Measurements from ENCODE around the gene DCN. TPM values are rescaled to one million over a fixed set of nuclear protein-coding genes. Genes with fewer than 3 reads are reported as not detected.

Gene DCN
- polyA plus RNA-seq, 1 experiment, result 4,723 TPM

DNA sequence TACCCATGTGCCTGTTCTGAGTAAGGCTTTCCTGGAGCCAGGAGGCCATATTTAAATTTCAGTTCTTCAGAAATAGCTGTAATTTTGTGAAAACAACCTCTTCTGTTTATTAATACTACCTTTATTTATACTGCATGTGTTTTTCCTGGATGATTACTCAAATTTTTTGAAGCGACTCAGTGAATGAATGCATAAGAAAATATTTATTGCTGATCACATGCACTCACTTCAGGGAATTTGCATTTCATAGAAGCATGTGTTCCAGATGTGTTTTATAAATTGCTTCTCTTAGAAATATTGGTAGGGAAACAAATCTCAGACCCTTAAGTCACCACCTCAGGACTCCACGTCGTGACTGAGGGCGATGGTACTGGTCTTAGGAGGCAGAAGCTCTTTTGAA lies 21.8 kb upstream of the DCN start:
- ChIA-PET CTCF (no interaction called here), POLR2A (no interaction called here)
- TF ChIP-seq, protein P1, sequence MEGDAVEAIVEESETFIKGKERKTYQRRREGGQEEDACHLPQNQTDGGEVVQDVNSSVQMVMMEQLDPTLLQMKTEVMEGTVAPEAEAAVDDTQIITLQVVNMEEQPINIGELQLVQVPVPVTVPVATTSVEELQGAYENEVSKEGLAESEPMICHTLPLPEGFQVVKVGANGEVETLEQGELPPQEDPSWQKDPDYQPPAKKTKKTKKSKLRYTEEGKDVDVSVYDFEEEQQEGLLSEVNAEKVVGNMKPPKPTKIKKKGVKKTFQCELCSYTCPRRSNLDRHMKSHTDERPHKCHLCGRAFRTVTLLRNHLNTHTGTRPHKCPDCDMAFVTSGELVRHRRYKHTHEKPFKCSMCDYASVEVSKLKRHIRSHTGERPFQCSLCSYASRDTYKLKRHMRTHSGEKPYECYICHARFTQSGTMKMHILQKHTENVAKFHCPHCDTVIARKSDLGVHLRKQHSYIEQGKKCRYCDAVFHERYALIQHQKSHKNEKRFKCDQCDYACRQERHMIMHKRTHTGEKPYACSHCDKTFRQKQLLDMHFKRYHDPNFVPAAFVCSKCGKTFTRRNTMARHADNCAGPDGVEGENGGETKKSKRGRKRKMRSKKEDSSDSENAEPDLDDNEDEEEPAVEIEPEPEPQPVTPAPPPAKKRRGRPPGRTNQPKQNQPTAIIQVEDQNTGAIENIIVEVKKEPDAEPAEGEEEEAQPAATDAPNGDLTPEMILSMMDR (IDR thresholded peaks at IDR 0.05; ENCODE audit: low read depth, low read length), result no peak
- Histone ChIP-seq H3K9me3 (ENCODE audit: control insufficient read depth, insufficient read depth, low read length) (no peaks in the 10 kb centered on the region), H3K27me3 (ENCODE audit: control insufficient read depth, insufficient read depth, low read length) (no peaks in the 10 kb centered on the region), H3K27ac (ENCODE audit: low read depth, low read length) (no peak overlapping the region), H3K4me3 (ENCODE audit: low read depth, low read length) (no peak overlapping the region)
- DNase-seq (ENCODE audit: low read depth, low spot score), result no peak

DNA sequence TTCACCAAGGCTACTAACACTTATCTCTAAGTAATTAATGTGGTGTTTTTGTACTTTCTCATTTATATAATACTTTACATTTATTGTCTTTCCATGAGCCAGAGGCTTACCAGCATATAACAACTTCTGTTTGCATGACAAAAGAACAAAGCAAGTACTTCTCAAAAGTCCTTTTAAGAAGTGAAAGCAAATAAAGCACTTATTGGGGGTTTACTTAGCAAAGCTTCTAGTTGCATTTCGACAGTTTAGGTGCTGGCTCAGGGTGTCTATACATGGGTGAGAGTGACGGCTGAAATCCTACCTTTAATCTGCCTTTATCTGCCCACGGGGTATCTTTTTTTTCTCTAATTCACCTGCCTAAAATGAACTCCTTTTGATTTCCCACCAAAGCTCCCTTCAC lies 21.0 kb upstream of the DCN start:
- no peaks in the 10 kb centered on the region for H3K9me3 ChIP-seq (ENCODE audit: control insufficient read depth, insufficient read depth, low read length)
- H3K4me3 ChIP-seq (ENCODE audit: low read depth, low read length), result no peak overlapping the region
- no peaks in the 10 kb centered on the region for H3K27me3 ChIP-seq (ENCODE audit: control insufficient read depth, insufficient read depth, low read length)
- ChIA-PET CTCF (no interaction called here), POLR2A (no interaction called here)
- TF ChIP-seq, protein P1 (IDR thresholded peaks at IDR 0.05; ENCODE audit: low read depth, low read length), result no peak
- DNase-seq (ENCODE audit: low read depth, low spot score), result no peak
- H3K27ac ChIP-seq (ENCODE audit: low read depth, low read length), result no peak overlapping the region

DNA sequence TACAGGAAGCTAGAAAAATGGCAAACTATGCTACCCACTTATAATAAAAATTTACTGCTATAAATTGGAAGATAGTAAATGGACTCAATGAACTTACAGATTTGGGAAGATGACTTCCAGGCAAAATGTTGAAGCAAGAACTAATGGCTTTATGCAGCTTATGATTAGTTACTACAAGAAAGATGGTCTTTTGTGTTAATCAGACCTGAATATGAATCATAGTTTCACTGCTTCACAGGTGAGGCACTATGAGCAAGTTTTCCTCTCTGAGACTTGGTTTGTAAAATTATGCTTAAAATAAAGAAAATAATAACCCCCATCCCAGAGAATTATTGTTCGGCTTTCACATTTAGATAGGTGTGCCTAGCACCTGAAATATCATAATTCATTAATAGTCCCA lies 19.8 kb upstream of the DCN start:
- Histone ChIP-seq H3K9me3 (ENCODE audit: control insufficient read depth, insufficient read depth, low read length) (no peaks in the 10 kb centered on the region), H3K4me3 (ENCODE audit: low read depth, low read length) (no peak overlapping the region), H3K27ac (ENCODE audit: low read depth, low read length) (no peak overlapping the region), H3K27me3 (ENCODE audit: control insufficient read depth, insufficient read depth, low read length) (no peaks in the 10 kb centered on the region)
- TF ChIP-seq, protein P1 (IDR thresholded peaks at IDR 0.05; ENCODE audit: low read depth, low read length), result no peak
- ChIA-PET POLR2A (no interaction called here), CTCF (no interaction called here)
- no peak for DNase-seq (ENCODE audit: low read depth, low spot score)

DNA sequence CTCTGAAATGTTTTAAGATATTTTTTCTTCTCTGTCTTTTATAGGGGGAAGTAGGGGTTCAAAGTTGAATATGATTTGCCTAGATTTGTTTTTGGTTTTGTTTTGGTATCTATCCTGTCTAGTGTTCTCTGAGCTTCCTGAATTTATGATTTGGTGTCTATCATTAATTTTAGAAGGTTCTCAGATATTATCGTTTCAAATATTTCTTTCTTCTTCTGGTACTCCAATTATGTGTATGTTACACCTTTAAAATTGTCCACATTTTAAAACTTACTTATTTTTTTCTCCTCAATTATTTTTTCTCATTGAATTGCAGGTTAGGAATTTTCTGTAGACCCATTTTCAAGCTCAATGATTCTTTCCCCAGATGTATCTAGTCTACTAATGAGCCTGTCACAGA lies 13.8 kb upstream of the DCN start:
- Histone ChIP-seq H3K4me3 (ENCODE audit: low read depth, low read length) (no peak overlapping the region), H3K27me3 (ENCODE audit: control insufficient read depth, insufficient read depth, low read length) (no peaks in the 10 kb centered on the region), H3K9me3 (ENCODE audit: control insufficient read depth, insufficient read depth, low read length) (peaks cover 4% of the 10 kb centered on the region; the same call in 1 of the 2 replicates), H3K27ac (ENCODE audit: low read depth, low read length) (no peak overlapping the region)
- TF ChIP-seq, protein P1 (IDR thresholded peaks at IDR 0.05; ENCODE audit: low read depth, low read length), result no peak
- CTCF ChIA-PET, result no interaction called here
- no peak for DNase-seq (ENCODE audit: low read depth, low spot score)
- POLR2A ChIA-PET, result no interaction called here

DNA sequence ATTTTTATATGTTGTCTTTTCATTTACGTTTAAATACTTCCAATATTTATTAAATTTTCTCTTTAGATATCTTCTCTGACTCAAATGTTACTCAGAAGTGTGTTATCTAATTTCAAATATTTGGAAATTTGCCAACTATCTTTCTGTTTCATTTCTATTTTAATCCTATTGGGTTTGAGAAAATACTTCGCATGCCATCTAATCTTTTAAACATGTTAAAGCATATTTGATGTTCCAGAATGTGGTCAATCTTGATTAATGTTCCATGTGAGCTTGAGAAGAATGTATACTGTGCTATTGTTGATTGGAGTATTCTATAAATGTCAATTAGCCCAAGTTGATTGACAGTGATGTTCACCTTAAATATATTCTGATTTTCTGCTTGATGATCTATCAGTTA lies 11.9 kb upstream of the DCN start:
- Histone ChIP-seq H3K27ac (ENCODE audit: low read depth, low read length) (no peak overlapping the region), H3K4me3 (ENCODE audit: low read depth, low read length) (no peak overlapping the region), H3K9me3 (ENCODE audit: control insufficient read depth, insufficient read depth, low read length) (peaks cover 4% of the 10 kb centered on the region; the same call in 1 of the 2 replicates), H3K27me3 (ENCODE audit: control insufficient read depth, insufficient read depth, low read length) (no peaks in the 10 kb centered on the region)
- DNase-seq (ENCODE audit: low read depth, low spot score), result no peak
- ChIA-PET POLR2A (no interaction called here), CTCF (no interaction called here)
- TF ChIP-seq, protein P1 (IDR thresholded peaks at IDR 0.05; ENCODE audit: low read depth, low read length), result no peak
